ENCODE measurements around the gene ZMIZ1. TPM values are rescaled to one million over a fixed set of nuclear protein-coding genes. Genes with fewer than 3 reads are reported as not detected.

Gene ZMIZ1
- polyA plus RNA-seq, 6 donors from 2014 or later: 0.11 to 2.9 (median 1.5) TPM

- peaks cover 14 to 29% (median 29%) of the 10 kb centered on the region in 3 donors for H3K27me3 Mint-ChIP-seq
- H3K27ac Mint-ChIP-seq: peak overlapping the region in 4 of 6 donors; percentile 36 to 88 (median 62)
- peak overlapping the region in 4 of 8 donors; percentile 21 to 56 (median 42) for H3K4me3 Mint-ChIP-seq
- H3K4me1 Mint-ChIP-seq: peaks cover 45 to 72% (median 64%) of the 10 kb centered on the region in 3 donors
- ATAC-seq (ENCODE audit: low read depth in 2 of 2): no peak
- H3K9me3 Mint-ChIP-seq: no peaks in the 10 kb centered on the region
- peaks cover 0 to under 1% of the 10 kb centered on the region in 2 donors for H3K36me3 Mint-ChIP-seq
- DNase-seq: no peak
Observed at GRCh38 chr10:79136236-79137005, 67.7 kb downstream of the ZMIZ1 start.

GRCh38 chr10:79137300-79137756 is 68.6 kb downstream of the ZMIZ1 start:
- H3K9me3 Mint-ChIP-seq: no peaks in the 10 kb centered on the region
- DNase-seq: no peak
- H3K4me3 Mint-ChIP-seq: peak overlapping the region in 6 of 8 donors; percentile 20 to 81 (median 62)
- peak; percentile 5 for ATAC-seq (ENCODE audit: low read depth in 2 of 2)
- H3K27me3 Mint-ChIP-seq: peaks cover 14 to 38% (median 38%) of the 10 kb centered on the region in 3 donors
- peak overlapping the region in 3 of 6 donors; percentile 52 to 69 (median 56) for H3K27ac Mint-ChIP-seq
- H3K4me1 Mint-ChIP-seq: peaks cover 54 to 63% (median 55%) of the 10 kb centered on the region in 3 donors
- H3K36me3 Mint-ChIP-seq: peaks cover 0 to 8% of the 10 kb centered on the region in 2 donors

GRCh38 chr10:79137826-79138225 is 69.1 kb downstream of the ZMIZ1 start:
- Mint-ChIP-seq H3K9me3 (no peaks in the 10 kb centered on the region), H3K4me1 (peaks cover 50 to 58% (median 53%) of the 10 kb centered on the region in 3 donors), H3K27me3 (peaks cover 14 to 39% (median 38%) of the 10 kb centered on the region in 3 donors), H3K36me3 (peaks cover 0 to 8% of the 10 kb centered on the region in 2 donors), H3K27ac (peak overlapping the region in 2 of 6 donors; percentile 52 to 69), H3K4me3 (peak overlapping the region in 7 of 8 donors; percentile 23 to 81 (median 70))
- ATAC-seq (ENCODE audit: low read depth in 2 of 2) (peak; percentile 46 to 47), DNase-seq (no peak)

- no peak for ATAC-seq (ENCODE audit: low read depth in 2 of 2)
- Mint-ChIP-seq H3K36me3 (peaks cover 0 to 8% of the 10 kb centered on the region in 2 donors), H3K9me3 (no peaks in the 10 kb centered on the region), H3K27me3 (peaks cover 14 to 44% (median 34%) of the 10 kb centered on the region in 3 donors), H3K27ac (peak overlapping the region in 5 of 6 donors; percentile 21 to 72 (median 57)), H3K4me1 (peaks cover 42 to 50% (median 47%) of the 10 kb centered on the region in 3 donors), H3K4me3 (peak overlapping the region in 7 of 8 donors; percentile 23 to 81 (median 70))
- no peak for DNase-seq
Observed at GRCh38 chr10:79138449-79139123, 69.8 kb downstream of the ZMIZ1 start.

GRCh38 chr10:79139124-79139835 is 70.5 kb downstream of the ZMIZ1 start:
- H3K27ac Mint-ChIP-seq: peak overlapping the region in 4 of 6 donors; percentile 37 to 72 (median 68)
- peak in 1 of 2 donors; percentile 52 for ATAC-seq (ENCODE audit: low read depth in 2 of 2)
- peaks cover 0 to 8% of the 10 kb centered on the region in 2 donors for H3K36me3 Mint-ChIP-seq
- DNase-seq: no peak
- peak overlapping the region in 6 of 8 donors; percentile 30 to 81 (median 72) for H3K4me3 Mint-ChIP-seq
- no peaks in the 10 kb centered on the region for H3K9me3 Mint-ChIP-seq
- peaks cover 43 to 47% (median 47%) of the 10 kb centered on the region in 3 donors for H3K4me1 Mint-ChIP-seq
- peaks cover 14 to 44% (median 34%) of the 10 kb centered on the region in 3 donors for H3K27me3 Mint-ChIP-seq

GRCh38 chr10:79140085-79140793 is 71.5 kb downstream of the ZMIZ1 start:
- DNase-seq (no peak), ATAC-seq (ENCODE audit: low read depth in 2 of 2) (peak; percentile 19 to 36)
- Mint-ChIP-seq H3K4me3 (peak overlapping the region in 3 of 8 donors; percentile 6 to 76 (median 56)), H3K9me3 (no peaks in the 10 kb centered on the region), H3K36me3 (peaks cover 0 to 8% of the 10 kb centered on the region in 2 donors), H3K4me1 (peaks cover 53 to 56% (median 54%) of the 10 kb centered on the region in 3 donors), H3K27me3 (peaks cover 14 to 44% (median 37%) of the 10 kb centered on the region in 3 donors), H3K27ac (peak overlapping the region in 2 of 6 donors; percentile 56 to 86)

- H3K4me1 Mint-ChIP-seq: peaks cover 55 to 60% (median 59%) of the 10 kb centered on the region in 3 donors
- no peaks in the 10 kb centered on the region for H3K9me3 Mint-ChIP-seq
- no peak for ATAC-seq (ENCODE audit: low read depth in 2 of 2)
- DNase-seq: no peak
- peaks cover 14 to 44% (median 39%) of the 10 kb centered on the region in 3 donors for H3K27me3 Mint-ChIP-seq
- peaks cover 0 to 8% of the 10 kb centered on the region in 2 donors for H3K36me3 Mint-ChIP-seq
- H3K27ac Mint-ChIP-seq: peak overlapping the region in 1 of 6 donors; percentile 56
- H3K4me3 Mint-ChIP-seq: peak overlapping the region in 1 of 8 donors; percentile 44
Observed at GRCh38 chr10:79140855-79141254, 72.1 kb downstream of the ZMIZ1 start.

GRCh38 chr10:79142064-79142491 is 73.3 kb downstream of the ZMIZ1 start:
- DNase-seq: no peak
- Mint-ChIP-seq H3K9me3 (no peaks in the 10 kb centered on the region), H3K4me1 (peaks cover 57 to 61% (median 60%) of the 10 kb centered on the region in 3 donors), H3K4me3 (peak overlapping the region in 1 of 8 donors; percentile 28), H3K27ac (peak overlapping the region in 3 of 6 donors; percentile 16 to 48 (median 45)), H3K27me3 (peaks cover 14 to 44% (median 39%) of the 10 kb centered on the region in 3 donors), H3K36me3 (peaks cover 0 to 8% of the 10 kb centered on the region in 2 donors)
- ATAC-seq (ENCODE audit: low read depth in 2 of 2): no peak

- Mint-ChIP-seq H3K27ac (peak overlapping the region in 1 of 6 donors; percentile 49), H3K4me3 (no peak overlapping the region), H3K9me3 (no peaks in the 10 kb centered on the region), H3K4me1 (peaks cover 57 to 63% (median 61%) of the 10 kb centered on the region in 3 donors), H3K27me3 (peaks cover 14 to 44% (median 39%) of the 10 kb centered on the region in 3 donors), H3K36me3 (peaks cover 0 to 8% of the 10 kb centered on the region in 2 donors)
- ATAC-seq (ENCODE audit: low read depth in 2 of 2) (no peak), DNase-seq (no peak)
Observed at GRCh38 chr10:79142522-79143309, 74.0 kb downstream of the ZMIZ1 start.

GRCh38 chr10:79143879-79144278 is 75.1 kb downstream of the ZMIZ1 start:
- Mint-ChIP-seq H3K27me3 (peaks cover 9 to 33% (median 30%) of the 10 kb centered on the region in 3 donors), H3K36me3 (peaks cover 0 to 8% of the 10 kb centered on the region in 2 donors), H3K27ac (no peak overlapping the region), H3K4me3 (no peak overlapping the region), H3K9me3 (no peaks in the 10 kb centered on the region), H3K4me1 (peaks cover 51 to 63% (median 61%) of the 10 kb centered on the region in 3 donors)
- DNase-seq (no peak), ATAC-seq (ENCODE audit: low read depth in 2 of 2) (no peak)

GRCh38 chr10:79144351-79145173 is 75.8 kb downstream of the ZMIZ1 start:
- Mint-ChIP-seq H3K36me3 (peaks cover 0 to 8% of the 10 kb centered on the region in 2 donors), H3K4me3 (peak overlapping the region in 6 of 8 donors; percentile 8 to 74 (median 58)), H3K27ac (peak overlapping the region in 4 of 6 donors; percentile 29 to 80 (median 62)), H3K27me3 (peaks cover 4 to 26% (median 25%) of the 10 kb centered on the region in 3 donors), H3K9me3 (no peaks in the 10 kb centered on the region), H3K4me1 (peaks cover 49 to 63% (median 61%) of the 10 kb centered on the region in 3 donors)
- no peak for DNase-seq
- no peak for ATAC-seq (ENCODE audit: low read depth in 2 of 2)
